IMR-90 (cell line): Measurements from ENCODE around the gene MSL3B.

Experiments used
- POLR2A ChIP-seq: IDR thresholded peaks from 2 replicates; pipeline ENCODE4 v1.6.1; 2012; ENCODE audit warnings: mild to moderate bottlenecking, low read depth, low read length
- RAD21 ChIP-seq: IDR thresholded peaks from 2 replicates; pipeline ENCODE4 v1.6.1; 2012; ENCODE audit warnings: low read length, improper control_type of control experiment
- TF ChIP-seq, protein P1 (sequence below): conservative IDR thresholded peaks from 2 replicates; pipeline ENCODE4 v1.5.1; 2012; ENCODE audit warnings: mild to moderate bottlenecking, low read depth, low read length, improper control_type of control experiment
- TF ChIP-seq, protein P2 (sequence below): fragments of 150-350 bp; IDR thresholded peaks from 2 replicates; pipeline ENCODE4 v1.6.1; 2016; ENCODE audit warnings: low read depth, mild to moderate bottlenecking, low read length, moderate library complexity, borderline replicate concordance

DNA sequence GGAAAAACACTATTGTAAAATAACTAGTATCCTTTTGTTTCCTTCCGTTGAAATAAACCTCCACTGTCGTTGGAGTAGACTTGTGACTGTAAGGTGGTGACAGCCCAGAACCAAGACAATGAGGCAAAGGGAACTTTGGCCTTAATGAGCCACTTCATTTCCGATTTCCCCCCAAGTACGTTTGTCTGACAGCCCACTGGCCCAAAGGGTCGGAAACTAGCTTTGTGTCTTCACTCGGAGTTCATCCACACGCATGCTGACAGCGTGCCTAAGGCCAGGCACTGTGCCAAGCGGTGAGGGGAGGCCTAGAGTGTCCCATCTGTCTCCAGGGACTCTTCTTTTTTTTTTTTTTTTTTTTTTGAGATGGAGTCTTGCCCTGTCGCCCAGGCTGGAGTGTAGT, 34.8 kb downstream of the MSL3B start:
- no peak for TF ChIP-seq POLR2A
- TF ChIP-seq, protein P1, sequence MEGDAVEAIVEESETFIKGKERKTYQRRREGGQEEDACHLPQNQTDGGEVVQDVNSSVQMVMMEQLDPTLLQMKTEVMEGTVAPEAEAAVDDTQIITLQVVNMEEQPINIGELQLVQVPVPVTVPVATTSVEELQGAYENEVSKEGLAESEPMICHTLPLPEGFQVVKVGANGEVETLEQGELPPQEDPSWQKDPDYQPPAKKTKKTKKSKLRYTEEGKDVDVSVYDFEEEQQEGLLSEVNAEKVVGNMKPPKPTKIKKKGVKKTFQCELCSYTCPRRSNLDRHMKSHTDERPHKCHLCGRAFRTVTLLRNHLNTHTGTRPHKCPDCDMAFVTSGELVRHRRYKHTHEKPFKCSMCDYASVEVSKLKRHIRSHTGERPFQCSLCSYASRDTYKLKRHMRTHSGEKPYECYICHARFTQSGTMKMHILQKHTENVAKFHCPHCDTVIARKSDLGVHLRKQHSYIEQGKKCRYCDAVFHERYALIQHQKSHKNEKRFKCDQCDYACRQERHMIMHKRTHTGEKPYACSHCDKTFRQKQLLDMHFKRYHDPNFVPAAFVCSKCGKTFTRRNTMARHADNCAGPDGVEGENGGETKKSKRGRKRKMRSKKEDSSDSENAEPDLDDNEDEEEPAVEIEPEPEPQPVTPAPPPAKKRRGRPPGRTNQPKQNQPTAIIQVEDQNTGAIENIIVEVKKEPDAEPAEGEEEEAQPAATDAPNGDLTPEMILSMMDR: no peak
- no peak for TF ChIP-seq RAD21
- TF ChIP-seq, protein P2, sequence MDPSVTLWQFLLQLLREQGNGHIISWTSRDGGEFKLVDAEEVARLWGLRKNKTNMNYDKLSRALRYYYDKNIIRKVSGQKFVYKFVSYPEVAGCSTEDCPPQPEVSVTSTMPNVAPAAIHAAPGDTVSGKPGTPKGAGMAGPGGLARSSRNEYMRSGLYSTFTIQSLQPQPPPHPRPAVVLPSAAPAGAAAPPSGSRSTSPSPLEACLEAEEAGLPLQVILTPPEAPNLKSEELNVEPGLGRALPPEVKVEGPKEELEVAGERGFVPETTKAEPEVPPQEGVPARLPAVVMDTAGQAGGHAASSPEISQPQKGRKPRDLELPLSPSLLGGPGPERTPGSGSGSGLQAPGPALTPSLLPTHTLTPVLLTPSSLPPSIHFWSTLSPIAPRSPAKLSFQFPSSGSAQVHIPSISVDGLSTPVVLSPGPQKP: no peak
